NCI-H2227 (cell line): ENCODE measurements around the gene MAF.

ENCODE experiments used
- DNase-seq: peaks from one replicate; lab custom pipeline; 2025; ENCODE audit not compliant: unreplicated experiment; lab: John Stamatoyannopoulos, UW

The MAF gene

GRCh38 chr16:79600638-79601091, at the start of gene MAF:
TSS of gene MAF (minus strand) at chr16:79600737. CDS start at chr16:79599902, 835 bp downstream.
- peak; percentile 86 for DNase-seq

GRCh38 chr16:79648826-79649225, 48.3 kb upstream of the MAF start:
- no peak for DNase-seq

- no peak for DNase-seq
Measured at GRCh38 chr16:79647586-79647985, 47.0 kb upstream of the MAF start.

DNA sequence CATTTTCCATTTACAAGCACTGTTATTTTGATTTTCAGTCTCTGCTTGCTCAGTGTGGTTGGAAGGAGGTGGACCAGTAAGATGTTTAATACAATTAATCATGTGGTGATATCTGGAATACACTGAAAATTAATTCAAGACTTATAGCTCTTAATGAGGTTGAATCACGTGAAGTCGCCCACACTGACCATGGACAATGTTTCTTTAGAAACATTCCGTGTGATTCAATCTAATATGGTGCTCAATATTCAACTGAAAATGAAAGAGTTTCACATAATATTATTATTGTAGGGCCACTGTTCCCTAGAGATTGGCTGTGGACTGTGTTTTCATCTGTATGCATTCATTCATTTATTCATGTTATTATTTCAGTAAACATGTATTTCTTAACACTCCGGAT, 45.2 kb upstream of the MAF start:
- no peak for DNase-seq

GRCh38 chr16:79644971-79645667, 44.6 kb upstream of the MAF start:
- DNase-seq = no peak

DNA sequence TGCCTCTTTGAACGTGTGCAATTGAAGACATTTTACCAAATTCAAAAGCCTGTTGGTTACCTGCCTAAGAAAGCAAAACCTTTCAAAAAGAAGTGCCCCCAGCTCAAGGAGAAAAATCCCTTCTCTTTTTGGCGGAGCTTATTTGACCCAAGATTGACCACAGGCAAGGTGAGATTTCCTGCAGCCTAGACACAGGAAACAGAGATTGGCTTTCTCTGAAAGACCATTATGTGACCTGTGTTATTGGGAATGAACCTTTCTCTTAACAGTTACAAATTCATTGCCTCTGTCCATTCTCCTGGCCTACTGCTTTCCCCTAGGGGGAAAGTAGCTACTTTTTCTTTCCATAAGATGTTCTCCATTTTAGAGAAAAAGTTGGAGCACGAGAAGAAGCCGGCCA, 42.1 kb upstream of the MAF start:
- DNase-seq = no peak

DNA sequence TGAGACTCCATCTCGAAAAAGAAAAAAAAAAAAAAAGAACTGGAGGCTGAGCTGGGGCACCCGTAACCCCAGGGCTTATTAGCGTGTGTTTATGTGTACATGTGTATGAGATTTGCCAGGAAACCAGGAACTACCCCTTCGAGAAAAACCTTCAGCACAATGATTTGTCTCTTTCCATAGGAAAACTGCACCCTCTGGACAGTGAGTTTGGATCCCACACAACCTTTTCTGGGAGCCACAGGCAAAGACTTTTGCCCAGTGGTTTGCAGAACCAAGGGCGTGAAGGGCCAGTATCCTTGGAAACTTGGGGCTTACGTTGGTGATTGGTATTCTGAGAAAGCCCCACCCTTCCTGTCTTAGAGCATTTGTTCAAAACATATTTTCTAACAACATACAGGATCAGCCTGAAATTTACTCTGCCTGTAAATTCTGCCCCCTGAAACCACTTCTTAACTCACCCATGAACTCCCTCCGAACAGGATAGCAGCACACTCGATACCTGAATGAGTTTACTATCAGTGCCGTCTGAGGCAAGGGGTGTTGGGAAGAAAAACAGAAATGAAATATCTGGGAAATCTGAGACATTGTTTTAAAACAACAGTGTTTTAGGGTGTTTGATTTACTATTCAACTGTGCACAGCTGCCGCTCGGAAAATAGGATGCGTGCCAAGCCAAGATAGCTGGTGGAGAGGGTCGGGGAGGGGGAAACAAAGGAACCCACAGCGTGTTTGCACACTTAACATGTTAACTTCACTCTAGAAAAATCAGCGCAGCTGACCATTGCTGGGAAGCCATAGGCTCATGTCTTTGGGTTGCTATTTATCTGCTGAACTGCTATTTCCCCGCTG, 40.2 kb upstream of the MAF start:
- no peak for DNase-seq

DNA sequence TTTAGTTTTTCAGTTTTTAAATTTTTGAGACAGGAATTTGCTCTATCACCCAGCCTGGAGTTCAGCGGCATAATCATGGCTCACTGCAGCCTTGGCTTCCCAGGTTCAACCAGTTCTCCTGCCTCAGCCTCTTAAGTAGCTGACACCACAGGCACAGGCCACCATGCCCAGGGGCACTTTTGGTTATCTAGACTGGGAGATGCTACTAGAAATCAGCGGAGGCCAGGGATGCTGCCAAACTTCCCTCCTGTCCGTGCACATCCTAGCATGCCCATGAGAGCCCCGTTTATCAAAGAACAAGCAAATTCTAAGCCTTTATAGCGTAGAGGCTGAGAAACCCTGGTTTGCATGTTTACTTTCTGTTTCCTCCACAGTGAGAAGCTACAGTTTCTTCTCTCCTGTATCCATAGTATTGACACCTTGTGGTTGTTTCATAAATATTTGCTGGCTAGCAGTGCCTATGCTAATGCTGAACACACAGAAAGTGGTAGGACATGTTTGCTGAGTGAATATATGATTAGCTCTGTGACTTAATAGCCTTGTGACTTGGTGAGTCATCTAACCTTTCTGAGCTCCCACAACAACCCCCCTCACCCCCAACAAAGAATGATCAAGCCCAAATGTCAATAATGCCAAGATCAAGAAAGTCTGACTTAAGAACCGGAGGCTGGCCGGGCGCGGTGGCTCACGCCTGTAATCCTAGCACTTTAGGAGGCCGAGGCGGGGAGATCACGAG, 39.2 kb upstream of the MAF start:
- no peak for DNase-seq

GRCh38 chr16:79638386-79638785, 37.8 kb upstream of the MAF start:
- DNase-seq = no peak

DNA sequence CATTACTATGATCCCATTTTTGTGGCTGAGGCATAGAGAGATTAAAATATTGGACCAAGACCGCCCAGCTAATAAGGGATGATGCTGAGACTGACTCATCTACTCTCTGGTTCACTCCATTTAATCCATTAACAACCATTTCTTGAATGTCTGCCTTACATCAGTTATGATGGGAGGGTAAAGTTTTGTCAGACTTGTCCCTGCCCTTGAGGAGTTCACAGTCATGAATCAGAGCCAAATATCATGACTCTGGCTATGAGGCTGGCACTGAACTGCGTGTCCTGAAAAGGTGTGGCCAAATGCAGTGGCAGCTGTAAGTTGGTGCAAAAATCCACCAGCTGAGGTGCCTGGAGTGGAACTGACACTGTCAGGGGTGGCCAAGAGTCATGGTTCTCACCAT, 35.0 kb upstream of the MAF start:
- no peak for DNase-seq

DNA sequence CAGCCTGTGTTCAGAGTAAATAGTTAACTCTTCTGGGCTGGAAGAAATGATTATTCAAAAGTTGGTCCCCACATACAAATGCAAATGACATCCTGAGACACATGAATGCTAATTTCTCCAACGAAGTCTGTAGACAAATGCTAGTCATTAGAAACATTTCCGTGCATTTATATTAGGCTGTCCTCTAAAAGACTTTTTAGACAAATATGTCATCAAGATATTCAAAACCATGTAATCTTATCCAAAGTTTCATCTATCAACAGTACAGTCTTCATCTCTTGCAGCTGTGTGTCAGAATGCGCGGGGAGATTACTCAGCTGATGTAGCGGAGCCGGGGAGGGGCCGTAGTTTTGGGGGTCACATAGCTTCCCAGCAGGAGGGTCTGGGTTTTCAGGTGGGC, 33.8 kb upstream of the MAF start:
- DNase-seq = no peak

GRCh38 chr16:79632289-79632688, 31.8 kb upstream of the MAF start:
- DNase-seq = no peak

GRCh38 chr16:79628988-79629387, 28.5 kb upstream of the MAF start:
- no peak for DNase-seq

- DNase-seq = no peak
Measured at GRCh38 chr16:79628501-79628975, 28.0 kb upstream of the MAF start.

DNA sequence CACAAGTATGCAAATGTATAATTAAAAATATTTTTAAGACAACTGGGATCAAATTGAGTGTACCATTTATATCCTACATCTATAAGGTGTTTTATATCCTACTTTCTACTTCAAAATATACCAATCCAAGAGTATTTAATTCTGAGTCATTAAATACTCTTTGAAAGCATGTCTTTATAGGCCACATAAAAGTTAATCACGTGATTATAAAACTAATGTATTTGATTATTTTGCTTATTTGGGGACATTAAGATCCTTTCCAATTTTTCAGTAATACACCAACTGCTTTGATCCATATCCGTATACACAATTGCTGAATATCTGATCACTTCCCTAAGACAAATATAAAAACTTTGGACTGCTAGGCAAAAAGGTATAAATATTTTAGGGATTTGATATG, 26.6 kb upstream of the MAF start:
- DNase-seq = no peak

GRCh38 chr16:79625738-79626137, 25.2 kb upstream of the MAF start:
- DNase-seq = no peak

DNA sequence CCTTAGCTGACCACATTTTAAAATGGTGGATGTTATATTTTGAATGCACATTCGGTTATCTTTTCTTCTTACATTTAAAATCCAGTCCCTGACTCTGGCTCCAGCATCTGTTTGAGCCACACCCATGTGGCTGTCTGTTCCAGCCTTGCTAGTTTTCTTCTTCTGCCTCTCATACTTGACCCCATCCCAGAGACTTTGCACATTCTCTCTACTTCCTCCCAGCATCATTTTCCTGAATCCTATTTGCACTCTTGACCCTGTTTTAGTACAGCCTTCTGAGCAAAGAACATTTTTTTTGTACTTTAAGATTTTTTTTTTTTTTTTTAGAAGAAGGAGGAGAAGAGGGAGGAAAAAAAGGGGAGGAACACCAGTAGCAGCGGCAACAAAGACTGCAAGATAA, 23.3 kb upstream of the MAF start:
- peak; percentile 47 for DNase-seq

- peak; percentile 20 for DNase-seq
Measured at GRCh38 chr16:79623062-79623461, 22.5 kb upstream of the MAF start.

- DNase-seq = no peak
Measured at GRCh38 chr16:79621027-79621426, 20.5 kb upstream of the MAF start.

DNA sequence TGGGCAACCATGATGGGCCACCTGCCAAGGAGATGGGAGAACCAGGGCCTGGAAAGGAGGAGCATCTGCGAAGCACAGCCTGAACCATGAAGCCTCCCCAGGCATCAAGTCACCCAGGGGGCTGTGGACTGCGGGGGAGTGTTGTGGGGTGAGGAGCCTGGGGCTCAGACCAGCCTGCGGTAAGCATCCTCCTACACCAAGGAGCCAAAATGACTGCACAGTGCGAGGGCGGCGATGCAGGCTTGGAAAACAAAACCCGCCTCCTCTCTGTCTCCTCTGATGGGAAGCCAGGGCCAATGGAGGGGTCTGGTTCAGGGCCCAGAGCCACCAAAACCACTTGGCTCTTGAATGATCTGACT, 18.1 kb upstream of the MAF start:
- DNase-seq = no peak

DNA sequence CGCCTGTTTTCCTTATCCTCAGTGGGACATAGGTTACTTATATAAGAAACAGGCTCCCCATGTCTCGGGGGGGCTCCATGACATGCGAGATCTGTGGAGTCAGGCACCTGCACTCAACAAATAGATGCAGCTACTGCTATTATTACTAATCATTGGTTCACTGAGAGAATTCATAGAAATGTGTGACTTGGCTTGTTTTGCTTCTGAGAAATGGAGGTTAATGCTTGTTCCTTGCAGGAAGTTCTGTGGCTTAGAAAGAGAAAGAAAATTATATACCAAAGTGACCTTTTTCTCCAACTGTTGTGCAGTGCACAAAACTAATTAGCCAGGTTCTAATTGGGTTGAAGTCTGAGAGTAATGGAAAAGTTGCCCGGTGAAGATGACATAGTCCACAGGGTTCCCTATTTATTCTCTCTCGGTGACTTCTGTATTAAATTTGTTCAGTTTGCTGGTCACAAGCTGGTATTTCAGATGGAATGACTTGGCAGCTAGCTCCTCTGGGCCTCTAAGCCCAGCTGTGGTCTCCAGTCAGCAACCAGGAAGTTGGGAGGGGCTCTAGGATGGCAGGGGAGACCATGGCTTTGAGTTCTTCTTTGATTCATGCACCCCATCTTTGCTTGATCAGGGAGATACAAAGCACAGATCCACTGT, 17.6 kb upstream of the MAF start:
- DNase-seq = no peak
